Endothelial cell of umbilical vein (primary cell): ENCODE data around the gene MTMR3. TPM values are rescaled to one million over a fixed set of nuclear protein-coding genes. Genes with fewer than 3 reads are reported as not detected.

Experiments
- BruUV-seq: library from RNA; stranded (reverse); fragments of 400-500 nt; replicated peaks from 2 replicates; lab custom pipeline; 2021; lab: Mats Ljungman, UMichigan
- CTCF ChIA-PET: fragments of 300-600, 350-600 bp; sonication (Branson Sonifier 250); formaldehyde crosslinking; loops from one replicate; lab custom pipeline; 2021; ENCODE audit warnings: antibody characterized with exemption, inconsistent platforms; lab: Charles Lee
- POLR2A ChIA-PET: fragments of 300-600, 350-600 bp; sonication (Branson Sonifier 250); formaldehyde crosslinking; loops from one replicate; lab custom pipeline; 2021; ENCODE audit warnings: antibody characterized with exemption, inconsistent platforms; lab: Charles Lee
- DNase-seq: peaks from one replicate; pipeline ENCODE4 v3.0.0-alpha.2; 2011; ENCODE audit warnings: low read depth, low spot score
- FAIRE-seq: peaks from 2 replicates; lab custom pipeline; 2011; peaks lifted over from hg19 to GRCh38; lab: Jason Lieb, UNC
- H2AFZ ChIP-seq: 2 replicates; pipeline ENCODE4 v1.6.0; 2012; ENCODE audit warnings: low read depth, low read length, control low read depth, inconsistent platforms
- H3K27ac ChIP-seq: 2 replicates; pipeline ENCODE4 v1.5.1; 2011; ENCODE audit warnings: low read depth, mild to moderate bottlenecking, control low read depth, low read length, moderate library complexity; ENCODE audit not compliant: insufficient read depth
- H3K27me3 ChIP-seq, 2 experiments: 2 replicates each; pipeline versions ENCODE4 v1.6.0 to v1.6.1; 2011; ENCODE audit warnings: low read length in 2 of 2, mixed read lengths in 1 of 2; ENCODE audit not compliant: control insufficient read depth in 2 of 2, insufficient read depth in 2 of 2
- H3K36me3 ChIP-seq, 2 experiments: 2 replicates in 1 of 2; 3 replicates in 1 of 2; pipeline ENCODE4 v1.5.1; 2011; ENCODE audit warnings: low read length in 2 of 2, mild to moderate bottlenecking in 1 of 2, moderate library complexity in 1 of 2; ENCODE audit not compliant: control insufficient read depth in 2 of 2, insufficient read depth in 2 of 2; ENCODE audit errors: extremely low read depth in 1 of 2
- H3K4me1 ChIP-seq: 3 replicates; pipeline ENCODE4 v1.5.1; 2011; ENCODE audit warnings: mild to moderate bottlenecking, low read length; ENCODE audit not compliant: control insufficient read depth, insufficient read depth; ENCODE audit errors: extremely low read depth
- H3K4me2 ChIP-seq: 2 replicates; pipeline ENCODE4 v1.6.1; 2011; ENCODE audit warnings: low read length, control low read depth, mixed read lengths; ENCODE audit not compliant: insufficient read depth
- H3K4me3 ChIP-seq, 3 experiments: fragments of 200-600 bp in 1 of 3; sonication (generic), shearing (Covaris generic) in 1 of 3; replicated peaks in 1 of 3; 2 replicates each; pipeline ENCODE4 v1.5.1; 2011 to 2016; ENCODE audit warnings: control low read depth in 3 of 3, low read length in 3 of 3, mild to moderate bottlenecking in 2 of 3, inconsistent platforms in 1 of 3, low read depth in 1 of 3, moderate library complexity in 1 of 3; ENCODE audit not compliant: insufficient read depth in 1 of 3
- H3K79me2 ChIP-seq: 2 replicates; pipeline ENCODE4 v1.6.0; 2012; ENCODE audit warnings: low read length, inconsistent platforms; ENCODE audit not compliant: control insufficient read depth, insufficient read depth
- H3K9ac ChIP-seq: replicated peaks from 2 replicates; pipeline ENCODE3; 2011; ENCODE audit warnings: low read length, control low read depth; ENCODE audit not compliant: insufficient read depth; ENCODE audit errors: extremely low read depth
- H3K9me1 ChIP-seq: replicated peaks from 3 replicates; pipeline ENCODE4 v1.6.0; 2011; ENCODE audit warnings: mild to moderate bottlenecking, low read length; ENCODE audit not compliant: control insufficient read depth, insufficient read depth; ENCODE audit errors: extremely low read depth
- H3K9me3 ChIP-seq: replicated peaks from 2 replicates; pipeline ENCODE4 v1.5.1; 2012; ENCODE audit warnings: low read length, inconsistent platforms; ENCODE audit not compliant: control insufficient read depth, insufficient read depth
- H4K20me1 ChIP-seq: replicated peaks from 2 replicates; pipeline ENCODE3; 2011; ENCODE audit warnings: mild to moderate bottlenecking, low read length; ENCODE audit not compliant: control insufficient read depth, insufficient read depth; ENCODE audit errors: extremely low read depth
- CTCF ChIP-seq, 2 donors: IDR thresholded peaks; 1 replicate in 1 of 2; 2 replicates in 1 of 2; pipeline ENCODE4 v1.5.1; 2011; ENCODE audit warnings: low read length in 2 of 2, mild to moderate bottlenecking in 2 of 2, moderate library complexity in 2 of 2, control low read depth in 1 of 2, inconsistent platforms in 1 of 2, low read depth in 1 of 2; ENCODE audit not compliant: insufficient read depth in 1 of 2; ENCODE audit errors: extremely low read depth in 1 of 2
- EZH2 ChIP-seq: IDR thresholded peaks from 2 replicates; pipeline ENCODE4 v1.6.1; 2012; ENCODE audit warnings: borderline replicate concordance, low read depth, mild to moderate bottlenecking, moderate library complexity, low read length, inconsistent platforms; ENCODE audit not compliant: severe bottlenecking
- FOS ChIP-seq: IDR thresholded peaks from 2 replicates; pipeline ENCODE4 v1.6.1; 2011; ENCODE audit warnings: mild to moderate bottlenecking, low read length, moderate library complexity, borderline replicate concordance; ENCODE audit not compliant: insufficient read depth
- GATA2 ChIP-seq: IDR thresholded peaks from 2 replicates; pipeline ENCODE4 v1.7.0; 2011; ENCODE audit warnings: low read depth, mild to moderate bottlenecking, moderate library complexity, mixed read lengths, low read length; ENCODE audit not compliant: insufficient read length, insufficient read depth
- JUN ChIP-seq: IDR thresholded peaks from 2 replicates; pipeline ENCODE4 v1.6.1; 2011; ENCODE audit warnings: borderline replicate concordance, low read depth; ENCODE audit not compliant: insufficient read length, insufficient read depth
- MAX ChIP-seq: IDR thresholded peaks from 2 replicates; pipeline ENCODE4 v1.6.1; 2011; ENCODE audit not compliant: insufficient read depth, insufficient read length
- MYC ChIP-seq: IDR thresholded peaks from one replicate; pipeline ENCODE4 v1.6.1; 2011; ENCODE audit warnings: mild to moderate bottlenecking, low read depth, low read length
- POLR2A ChIP-seq: IDR thresholded peaks from 2 replicates; pipeline ENCODE4 v1.6.1; 2012; ENCODE audit warnings: low read depth, mild to moderate bottlenecking, control low read depth, low read length
- POLR2AphosphoS5 ChIP-seq: IDR thresholded peaks from 2 replicates; pipeline ENCODE4 v1.6.1; 2012; ENCODE audit warnings: low read depth, mild to moderate bottlenecking, control low read depth, low read length, moderate library complexity; ENCODE audit not compliant: insufficient read depth
- dilution Hi-C: fragments of 300-500 bp; cut with MboI; formaldehyde crosslinking; loops from one replicate; pipeline ENCODE4 v1.15.0; 2019; ENCODE audit warnings: low sequenced_read_pairs; ENCODE audit not compliant: extremely low pct_ligation_motif_present
- intact Hi-C: fragments of 100-400 bp; cut with micrococcal nuclease; formaldehyde crosslinking; loops from one replicate; pipeline ENCODE4 v1.10.0; 2022
- polyA plus RNA-seq, 4 experiments: library from polyadenylated mRNA; depleted of rRNA in 3 of 4; stranded (reverse) in 3 of 4; unstranded in 1 of 4; fragments of >200 nt; gene quantifications; 2 replicates each; pipeline versions ENCODE4 v1.2.1 to v1.2.3, GENCODE V29; 2011 to 2012; ENCODE audit warnings: missing spikeins in 1 of 4
- total RNA-seq: library from RNA; stranded (reverse); gene quantifications from 2 replicates; pipeline ENCODE4 v1.2.3, GENCODE V29; 2021

MTMR3 gene
- total and polyA plus RNA-seq, 2 donors (not counting 3 experiments of a cell fraction or from before 2014, with no cell fraction given) = 30.1 to 36.5 TPM

GRCh38 chr22:30046716-30047363 lies 163.9 kb downstream of the MTMR3 start:
- DNase-seq (no peak), FAIRE-seq (no peak)
- CTCF ChIA-PET = interaction anchor here (1.0 to 1.2 kb wide), 3 partner anchors 11 to 42 kb away, joined by 3 to 4 read pairs (median 3); no protein-coding TSS in a partner anchor
- POLR2A ChIA-PET = no interaction called here
- no peak overlapping the region for H2AFZ ChIP-seq
- H3K27me3 ChIP-seq = no peaks in the 10 kb centered on the region
- no TSS peak for BruUV-seq
- H3K27ac ChIP-seq = no peak overlapping the region
- peaks cover 19% of the 10 kb centered on the region for H3K4me1 ChIP-seq
- H3K79me2 ChIP-seq = no peaks in the 10 kb centered on the region
- no peaks in the 10 kb centered on the region for H3K9me3 ChIP-seq
- no peak for TF ChIP-seq MYC
- TF ChIP-seq EZH2 = no peak
- no peak for TF ChIP-seq GATA2
- no peak for TF ChIP-seq MAX
- TF ChIP-seq FOS = no peak
- no peak for TF ChIP-seq JUN
- TF ChIP-seq CTCF (IDR thresholded peaks at IDR 0.05; ENCODE audit: extremely low read depth in 1 of 2, insufficient read depth in 1 of 2, low read depth in 1 of 2, low read length in 2 of 2) = no peak
- no peak for TF ChIP-seq POLR2AphosphoS5
- TF ChIP-seq POLR2A = no peak
- H3K4me3 ChIP-seq = no peak overlapping the region
- dilution Hi-C loops = no loop called here
- no peaks in the 10 kb centered on the region for H3K36me3 ChIP-seq
- no peaks in the 10 kb centered on the region for H4K20me1 ChIP-seq
- no peak overlapping the region for H3K9ac ChIP-seq
- intact Hi-C loops = no loop called here
- H3K9me1 ChIP-seq = no peaks in the 10 kb centered on the region
- no peak overlapping the region for H3K4me2 ChIP-seq
